HCT116 (cell line): ENCODE measurements around the gene LRRC75A. TPM values are rescaled to one million over a fixed set of nuclear protein-coding genes. Genes with fewer than 3 reads are reported as not detected.

Source experiments
- ATAC-seq: fragments of 200-7000 bp; cut with Tn5 transposase; 2 replicates; pipeline ENCODE4 v1.9.1; 2020; ENCODE audit warnings: mild to moderate bottlenecking, moderate library complexity
- BruUV-seq: library from RNA; stranded (reverse); fragments of 400-500 nt; replicated peaks from 2 replicates; lab custom pipeline; 2021; lab: Mats Ljungman, UMichigan
- CTCF ChIA-PET: fragments of 300-600 bp; sonication (Branson Sonifier 250); formaldehyde crosslinking; loops from one replicate; lab custom pipeline; 2021; ENCODE audit warnings: antibody characterized with exemption; lab: Charles Lee
- POLR2A ChIA-PET: fragments of 300-600, 350-600 bp; sonication (Branson Sonifier 250); formaldehyde crosslinking; loops from one replicate; lab custom pipeline; 2021; ENCODE audit warnings: antibody characterized with exemption; lab: Charles Lee
- RAD21 ChIA-PET, 2 experiments: fragments of 300-600 bp; sonication (Branson Sonifier 250); formaldehyde crosslinking; loops; one replicate each; lab custom pipeline; 2023; ENCODE audit warnings: low total read pairs in 2 of 2; ENCODE audit not compliant: uncharacterized antibody in 2 of 2, unreplicated experiment in 2 of 2, low non-redundant PET in 1 of 2; lab: Charles Lee
- DNase-seq: peaks from one replicate; pipeline ENCODE4 v3.0.0-alpha.2; 2010; ENCODE audit warnings: low read depth, low spot score
- H2AFZ ChIP-seq: fragments of 200-600 bp; shearing (Covaris generic), sonication (generic); 2 replicates; pipeline ENCODE4 v1.6.1; 2017; ENCODE audit warnings: low read depth, mixed run types, mixed read lengths, antibody characterized with exemption, low read length; ENCODE audit not compliant: poor library complexity, severe bottlenecking
- H3K27ac ChIP-seq: 2 replicates; pipeline ENCODE4 v1.5.1; 2012; ENCODE audit warnings: low read depth, low read length
- H3K27me3 ChIP-seq: fragments of 200-600 bp; sonication (generic); 2 replicates; pipeline ENCODE4 v1.6.1; 2016; ENCODE audit warnings: mixed run types, low read length, mixed read lengths; ENCODE audit not compliant: insufficient read depth
- H3K36me3 ChIP-seq, 2 experiments: fragments of 200-500 bp in 1 of 2; fragments of 200-600 bp in 1 of 2; sonication (Bioruptor generic) in 1 of 2; sonication (generic) in 1 of 2; 2 replicates each; pipeline versions ENCODE4 v1.5.1 to v1.6.1; 2014 to 2016; ENCODE audit warnings: low read length in 2 of 2, inconsistent platforms in 1 of 2, mixed read lengths in 1 of 2, mixed run types in 1 of 2; ENCODE audit not compliant: insufficient read depth in 2 of 2, control insufficient read depth in 1 of 2
- H3K4me1 ChIP-seq, 2 experiments: fragments of 200-600 bp in 1 of 2; sonication (generic) in 1 of 2; 2 replicates each; pipeline versions ENCODE4 v1.5.1 to v1.6.1; 2012 to 2017; ENCODE audit warnings: low read length in 2 of 2, inconsistent platforms in 1 of 2, mild to moderate bottlenecking in 1 of 2, mixed read lengths in 1 of 2, mixed run types in 1 of 2, moderate library complexity in 1 of 2; ENCODE audit not compliant: insufficient read depth in 2 of 2, control insufficient read depth in 1 of 2
- H3K4me2 ChIP-seq: fragments of 200-600 bp; sonication (generic); 2 replicates; pipeline ENCODE4 v1.6.1; 2017; ENCODE audit warnings: mixed run types, low read length, mixed read lengths
- H3K4me3 ChIP-seq, 2 experiments: fragments of 200-600 bp in 1 of 2; sonication (generic) in 1 of 2; replicated peaks in 1 of 2; 2 replicates each; pipeline ENCODE4 v1.5.1; 2011 to 2016; ENCODE audit warnings: low read length in 2 of 2, control low read depth in 1 of 2, low read depth in 1 of 2, mild to moderate bottlenecking in 1 of 2, mixed read lengths in 1 of 2, mixed run types in 1 of 2
- H3K79me2 ChIP-seq: fragments of 200-600 bp; sonication (generic); 2 replicates; pipeline ENCODE4 v1.6.1; 2017; ENCODE audit warnings: mild to moderate bottlenecking, mixed run types, low read length, moderate library complexity, mixed read lengths; ENCODE audit not compliant: insufficient read depth
- H3K9ac ChIP-seq: fragments of 200-600 bp; sonication (generic); 2 replicates; pipeline ENCODE4 v1.6.1; 2016; ENCODE audit warnings: low read length, mixed read lengths
- H3K9me2 ChIP-seq: fragments of 200-600 bp; sonication (generic), shearing (Covaris generic); 2 replicates; pipeline ENCODE4 v1.6.1; 2017; ENCODE audit warnings: mixed run types, mild to moderate bottlenecking, moderate library complexity; ENCODE audit not compliant: insufficient read depth
- H3K9me3 ChIP-seq, 2 experiments: fragments of 200-500 bp in 1 of 2; fragments of 200-600 bp in 1 of 2; sonication (Bioruptor generic) in 1 of 2; sonication (generic) in 1 of 2; 2 replicates each; pipeline ENCODE4 v1.6.1; 2014 to 2017; ENCODE audit warnings: low read length in 2 of 2, mixed read lengths in 2 of 2, inconsistent platforms in 1 of 2, low read depth in 1 of 2, mild to moderate bottlenecking in 1 of 2, mixed run types in 1 of 2, moderate library complexity in 1 of 2; ENCODE audit not compliant: control insufficient read depth in 1 of 2, insufficient read depth in 1 of 2
- H4K20me1 ChIP-seq: fragments of 200-600 bp; sonication (generic), shearing (Covaris generic); 2 replicates; pipeline ENCODE4 v1.6.1; 2017; ENCODE audit warnings: mixed run types, mild to moderate bottlenecking, moderate library complexity; ENCODE audit not compliant: insufficient read depth
- CBX3 ChIP-seq: IDR thresholded peaks from 2 replicates; pipeline ENCODE4 v1.6.1; 2012; ENCODE audit warnings: low read depth
- EZH2 ChIP-seq: fragments of 200-600 bp; sonication (generic); IDR thresholded peaks from 2 replicates; pipeline ENCODE4 v1.6.1; 2017; ENCODE audit warnings: antibody characterized with exemption, mixed run types
- POLR2AphosphoS5 ChIP-seq: IDR thresholded peaks from 2 replicates; pipeline ENCODE4 v1.6.1; 2011; ENCODE audit warnings: mild to moderate bottlenecking, low read depth, low read length, moderate library complexity
- SRF ChIP-seq: IDR thresholded peaks from 2 replicates; pipeline ENCODE4 v1.6.1; 2012; ENCODE audit warnings: low read depth
- intact Hi-C: fragments of 100-400 bp; cut with micrococcal nuclease; formaldehyde crosslinking; loops from 2 replicates; pipeline ENCODE4 v1.10.0; 2022
- total RNA-seq: library from RNA; stranded (reverse); gene quantifications from one replicate; pipeline ENCODE4 v1.2.1, GENCODE V29; 2021; ENCODE audit not compliant: unreplicated experiment

LRRC75A gene
- total RNA-seq, 1 experiment from 2014 or later = 2.3 TPM

- H3K4me3 ChIP-seq = no peak overlapping the region
- no peaks in the 10 kb centered on the region for H3K27me3 ChIP-seq
- H2AFZ ChIP-seq = no peak overlapping the region
- no peak for ATAC-seq
- H3K9me2 ChIP-seq = no peaks in the 10 kb centered on the region
- peaks cover 0 to 9% of the 10 kb centered on the region in 2 experiments; a peak in 1 of 4 replicates for H3K4me1 ChIP-seq
- H4K20me1 ChIP-seq = no peaks in the 10 kb centered on the region
- H3K27ac ChIP-seq = no peak overlapping the region
- no peak overlapping the region for H3K9ac ChIP-seq
- RAD21 ChIA-PET = no interaction called here
- TF ChIP-seq POLR2AphosphoS5 (peak; percentile 27; the same call in 1 of the 2 replicates), CBX3 (no peak)
- TF ChIP-seq, all 23 proteins: peak for 1
- intact Hi-C loops = no loop called here
- no peaks in the 10 kb centered on the region for H3K79me2 ChIP-seq
- no peaks in the 10 kb centered on the region for H3K9me3 ChIP-seq
- no peak for DNase-seq
- BruUV-seq = no TSS peak
- H3K36me3 ChIP-seq = no peaks in the 10 kb centered on the region
- ChIA-PET CTCF (no interaction called here), POLR2A (interaction anchor here (1.1 kb wide), 1 partner anchor 11 kb away, joined by 3 read pairs; no protein-coding TSS in a partner anchor)
- no peak overlapping the region for H3K4me2 ChIP-seq
These were observed 23.5 kb downstream of the LRRC75A start for GRCh38 chr17:16468428-16468992.

DNA sequence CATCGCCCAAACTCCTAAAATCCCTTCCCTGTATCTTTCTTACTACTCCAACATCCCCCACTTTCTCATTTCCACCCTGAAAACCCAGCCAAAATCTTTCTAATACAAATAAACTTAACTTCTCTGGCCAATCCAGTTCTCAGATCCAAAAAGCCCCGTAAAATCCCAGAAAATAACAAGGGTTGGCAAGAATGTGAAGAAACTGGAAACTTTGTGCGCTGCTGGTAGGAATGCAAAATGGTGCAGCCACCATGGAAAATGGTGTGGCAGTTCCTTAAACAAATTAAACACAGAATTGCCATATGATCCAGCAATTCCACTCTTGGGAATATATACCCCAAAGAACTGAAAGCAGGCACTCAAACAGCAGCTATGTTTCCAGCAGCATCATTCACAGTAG, 24.1 kb downstream of the LRRC75A start:
- ATAC-seq (no peak), DNase-seq (no peak)
- no peaks in the 10 kb centered on the region for H3K27me3 ChIP-seq
- peaks cover 0 to 9% of the 10 kb centered on the region in 2 experiments; a peak in 1 of 4 replicates for H3K4me1 ChIP-seq
- no peak overlapping the region for H3K4me2 ChIP-seq
- RAD21 ChIA-PET = no interaction called here
- BruUV-seq = no TSS peak
- H4K20me1 ChIP-seq = no peaks in the 10 kb centered on the region
- H3K9me3 ChIP-seq = no peaks in the 10 kb centered on the region
- H3K27ac ChIP-seq = no peak overlapping the region
- intact Hi-C loops = no loop called here
- H3K79me2 ChIP-seq = no peaks in the 10 kb centered on the region
- no peak overlapping the region for H3K9ac ChIP-seq
- CTCF ChIA-PET = no interaction called here
- POLR2A ChIA-PET = no interaction called here
- TF ChIP-seq SRF (no peak), EZH2 (no peak)
- no peak overlapping the region for H2AFZ ChIP-seq
- no peaks in the 10 kb centered on the region for H3K36me3 ChIP-seq
- no peak overlapping the region for H3K4me3 ChIP-seq
- H3K9me2 ChIP-seq = no peaks in the 10 kb centered on the region
